HCT116 (cell line): Measurements from ENCODE around the gene GATM. TPM values are rescaled to one million over a fixed set of nuclear protein-coding genes. Genes with fewer than 3 reads are reported as not detected.

Experiments used
- ATAC-seq: fragments of 200-7000 bp; cut with Tn5 transposase; 2 replicates; pipeline ENCODE4 v1.9.1; 2020; ENCODE audit warnings: mild to moderate bottlenecking, moderate library complexity
- BruUV-seq: library from RNA; stranded (reverse); fragments of 400-500 nt; replicated peaks from 2 replicates; lab custom pipeline; 2021; lab: Mats Ljungman, UMichigan
- CTCF ChIA-PET: fragments of 300-600 bp; sonication (Branson Sonifier 250); formaldehyde crosslinking; loops from one replicate; lab custom pipeline; 2021; ENCODE audit warnings: antibody characterized with exemption; lab: Charles Lee
- POLR2A ChIA-PET: fragments of 300-600, 350-600 bp; sonication (Branson Sonifier 250); formaldehyde crosslinking; loops from one replicate; lab custom pipeline; 2021; ENCODE audit warnings: antibody characterized with exemption; lab: Charles Lee
- RAD21 ChIA-PET, 2 experiments: fragments of 300-600 bp; sonication (Branson Sonifier 250); formaldehyde crosslinking; loops; one replicate each; lab custom pipeline; 2023; ENCODE audit warnings: low total read pairs in 2 of 2; ENCODE audit not compliant: uncharacterized antibody in 2 of 2, unreplicated experiment in 2 of 2, low non-redundant PET in 1 of 2; lab: Charles Lee
- DNase-seq: peaks from one replicate; pipeline ENCODE4 v3.0.0-alpha.2; 2010; ENCODE audit warnings: low read depth, low spot score
- H2AFZ ChIP-seq: fragments of 200-600 bp; shearing (Covaris generic), sonication (generic); 2 replicates; pipeline ENCODE4 v1.6.1; 2017; ENCODE audit warnings: low read depth, mixed run types, mixed read lengths, antibody characterized with exemption, low read length; ENCODE audit not compliant: poor library complexity, severe bottlenecking
- H3K27ac ChIP-seq: 2 replicates; pipeline ENCODE4 v1.5.1; 2012; ENCODE audit warnings: low read depth, low read length
- H3K27me3 ChIP-seq: fragments of 200-600 bp; sonication (generic); 2 replicates; pipeline ENCODE4 v1.6.1; 2016; ENCODE audit warnings: mixed run types, low read length, mixed read lengths; ENCODE audit not compliant: insufficient read depth
- H3K36me3 ChIP-seq, 2 experiments: fragments of 200-500 bp in 1 of 2; fragments of 200-600 bp in 1 of 2; sonication (Bioruptor generic) in 1 of 2; sonication (generic) in 1 of 2; 2 replicates each; pipeline versions ENCODE4 v1.5.1 to v1.6.1; 2014 to 2016; ENCODE audit warnings: low read length in 2 of 2, inconsistent platforms in 1 of 2, mixed read lengths in 1 of 2, mixed run types in 1 of 2; ENCODE audit not compliant: insufficient read depth in 2 of 2, control insufficient read depth in 1 of 2
- H3K4me1 ChIP-seq, 2 experiments: fragments of 200-600 bp in 1 of 2; sonication (generic) in 1 of 2; 2 replicates each; pipeline versions ENCODE4 v1.5.1 to v1.6.1; 2012 to 2017; ENCODE audit warnings: low read length in 2 of 2, inconsistent platforms in 1 of 2, mild to moderate bottlenecking in 1 of 2, mixed read lengths in 1 of 2, mixed run types in 1 of 2, moderate library complexity in 1 of 2; ENCODE audit not compliant: insufficient read depth in 2 of 2, control insufficient read depth in 1 of 2
- H3K4me2 ChIP-seq: fragments of 200-600 bp; sonication (generic); 2 replicates; pipeline ENCODE4 v1.6.1; 2017; ENCODE audit warnings: mixed run types, low read length, mixed read lengths
- H3K4me3 ChIP-seq, 2 experiments: fragments of 200-600 bp in 1 of 2; sonication (generic) in 1 of 2; replicated peaks in 1 of 2; 2 replicates each; pipeline ENCODE4 v1.5.1; 2011 to 2016; ENCODE audit warnings: low read length in 2 of 2, control low read depth in 1 of 2, low read depth in 1 of 2, mild to moderate bottlenecking in 1 of 2, mixed read lengths in 1 of 2, mixed run types in 1 of 2
- H3K79me2 ChIP-seq: fragments of 200-600 bp; sonication (generic); 2 replicates; pipeline ENCODE4 v1.6.1; 2017; ENCODE audit warnings: mild to moderate bottlenecking, mixed run types, low read length, moderate library complexity, mixed read lengths; ENCODE audit not compliant: insufficient read depth
- H3K9ac ChIP-seq: fragments of 200-600 bp; sonication (generic); 2 replicates; pipeline ENCODE4 v1.6.1; 2016; ENCODE audit warnings: low read length, mixed read lengths
- H3K9me2 ChIP-seq: fragments of 200-600 bp; sonication (generic), shearing (Covaris generic); 2 replicates; pipeline ENCODE4 v1.6.1; 2017; ENCODE audit warnings: mixed run types, mild to moderate bottlenecking, moderate library complexity; ENCODE audit not compliant: insufficient read depth
- H3K9me3 ChIP-seq, 2 experiments: fragments of 200-500 bp in 1 of 2; fragments of 200-600 bp in 1 of 2; sonication (Bioruptor generic) in 1 of 2; sonication (generic) in 1 of 2; 2 replicates each; pipeline ENCODE4 v1.6.1; 2014 to 2017; ENCODE audit warnings: low read length in 2 of 2, mixed read lengths in 2 of 2, inconsistent platforms in 1 of 2, low read depth in 1 of 2, mild to moderate bottlenecking in 1 of 2, mixed run types in 1 of 2, moderate library complexity in 1 of 2; ENCODE audit not compliant: control insufficient read depth in 1 of 2, insufficient read depth in 1 of 2
- H4K20me1 ChIP-seq: fragments of 200-600 bp; sonication (generic), shearing (Covaris generic); 2 replicates; pipeline ENCODE4 v1.6.1; 2017; ENCODE audit warnings: mixed run types, mild to moderate bottlenecking, moderate library complexity; ENCODE audit not compliant: insufficient read depth
- EZH2 ChIP-seq: fragments of 200-600 bp; sonication (generic); IDR thresholded peaks from 2 replicates; pipeline ENCODE4 v1.6.1; 2017; ENCODE audit warnings: antibody characterized with exemption, mixed run types
- EZH2phosphoT487 ChIP-seq: fragments of 200-600 bp; IDR thresholded peaks from 2 replicates; pipeline ENCODE4 v1.6.1; 2018; ENCODE audit warnings: antibody characterized with exemption, borderline replicate concordance
- JUND ChIP-seq: IDR thresholded peaks from 2 replicates; pipeline ENCODE4 v1.6.1; 2012
- POLR2A ChIP-seq: IDR thresholded peaks from 2 replicates; pipeline ENCODE4 v1.7.0; 2011; ENCODE audit warnings: borderline replicate concordance; ENCODE audit not compliant: insufficient read depth, insufficient read length; ENCODE audit errors: extremely low read depth
- POLR2AphosphoS5 ChIP-seq: IDR thresholded peaks from 2 replicates; pipeline ENCODE4 v1.6.1; 2011; ENCODE audit warnings: mild to moderate bottlenecking, low read depth, low read length, moderate library complexity
- RAD21 ChIP-seq: IDR thresholded peaks from 2 replicates; pipeline ENCODE4 v1.6.1; 2012; ENCODE audit warnings: low read depth, mild to moderate bottlenecking
- SIN3A ChIP-seq: IDR thresholded peaks from 2 replicates; pipeline ENCODE4 v1.6.1; 2012; ENCODE audit warnings: low read depth
- SP1 ChIP-seq: IDR thresholded peaks from 2 replicates; pipeline ENCODE4 v1.6.1; 2012; ENCODE audit warnings: low read depth
- TCF7L2 ChIP-seq: IDR thresholded peaks from 2 replicates; pipeline ENCODE4 v1.7.0; 2011; ENCODE audit warnings: borderline replicate concordance, inconsistent platforms; ENCODE audit not compliant: insufficient read depth, insufficient read length; ENCODE audit errors: extremely low read depth
- YY1 ChIP-seq: IDR thresholded peaks from 2 replicates; pipeline ENCODE4 v1.6.1; 2011; ENCODE audit warnings: low read length, low read depth, moderate library complexity, mild to moderate bottlenecking; ENCODE audit not compliant: insufficient replicate concordance; ENCODE audit errors: extremely low read depth
- ZNF274 ChIP-seq: fragments of 200-500 bp; sonication (Bioruptor generic); IDR thresholded peaks from 2 replicates; pipeline ENCODE4 v1.6.1; 2014; ENCODE audit warnings: mild to moderate bottlenecking, low read depth, low read length, inconsistent platforms
- intact Hi-C: fragments of 100-400 bp; cut with micrococcal nuclease; formaldehyde crosslinking; loops from 2 replicates; pipeline ENCODE4 v1.10.0; 2022
- total RNA-seq: library from RNA; stranded (reverse); gene quantifications from one replicate; pipeline ENCODE4 v1.2.1, GENCODE V29; 2021; ENCODE audit not compliant: unreplicated experiment
- TF ChIP-seq, protein P1 (sequence below), 3 experiments: fragments of 200-600 bp in 1 of 3; sonication (generic) in 1 of 3; IDR thresholded peaks in 2 of 3; conservative IDR thresholded peaks in 1 of 3; 2 replicates each; pipeline ENCODE4 v1.5.1; 2012 to 2017; ENCODE audit warnings: low read depth in 2 of 3, low read length in 2 of 3, antibody characterized with exemption in 1 of 3, borderline replicate concordance in 1 of 3, control low read depth in 1 of 3, mild to moderate bottlenecking in 1 of 3, mixed read lengths in 1 of 3, mixed run types in 1 of 3, moderate library complexity in 1 of 3; ENCODE audit not compliant: insufficient read depth in 1 of 3
- TF ChIP-seq, protein P2 (sequence below): IDR thresholded peaks from 2 replicates; pipeline ENCODE4 v1.6.1; 2011; ENCODE audit warnings: mild to moderate bottlenecking, low read length, moderate library complexity; ENCODE audit not compliant: insufficient replicate concordance; ENCODE audit errors: extremely low read depth
- TF ChIP-seq, protein P3 (sequence below): IDR thresholded peaks from 2 replicates; pipeline ENCODE4 v1.6.1; 2012

The GATM gene
- total RNA-seq, 1 experiment from 2014 or later = 3.1 TPM

DNA sequence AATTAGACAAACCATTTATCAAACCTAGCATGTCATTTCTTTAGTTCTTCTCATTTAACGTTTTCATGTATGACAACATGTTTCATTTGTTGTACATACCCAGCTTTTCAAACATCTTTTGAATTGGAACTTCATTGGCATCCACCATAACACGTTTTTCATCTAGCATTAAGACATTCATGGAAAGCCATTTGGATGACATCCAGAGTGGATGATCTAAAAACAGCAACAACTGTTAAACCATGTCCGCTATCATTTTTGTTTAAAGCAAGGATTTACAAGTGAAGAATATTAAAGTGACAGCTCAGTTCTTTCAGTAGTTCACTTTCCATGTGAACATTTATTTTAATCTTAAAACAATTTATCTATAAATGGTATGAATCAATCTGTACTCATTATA is 14.5 kb downstream of the GATM start:
- Histone ChIP-seq H2AFZ (no peak overlapping the region), H3K79me2 (no peaks in the 10 kb centered on the region), H3K4me3 (no peak overlapping the region), H4K20me1 (no peaks in the 10 kb centered on the region), H3K4me2 (no peak overlapping the region), H3K9me2 (no peaks in the 10 kb centered on the region), H3K4me1 (no peaks in the 10 kb centered on the region)
- intact Hi-C loops = no loop called here
- POLR2A ChIA-PET = no interaction called here
- ATAC-seq (no peak), DNase-seq (no peak)
- CTCF ChIA-PET = no interaction called here
- TF ChIP-seq SIN3A (no peak), POLR2A (no peak), EZH2 (no peak), JUND (no peak), EZH2phosphoT487 (no peak), RAD21 (no peak), POLR2AphosphoS5 (no peak), ZNF274 (no peak), TCF7L2 (no peak), SP1 (no peak), YY1 (no peak)
- TF ChIP-seq, protein P1, sequence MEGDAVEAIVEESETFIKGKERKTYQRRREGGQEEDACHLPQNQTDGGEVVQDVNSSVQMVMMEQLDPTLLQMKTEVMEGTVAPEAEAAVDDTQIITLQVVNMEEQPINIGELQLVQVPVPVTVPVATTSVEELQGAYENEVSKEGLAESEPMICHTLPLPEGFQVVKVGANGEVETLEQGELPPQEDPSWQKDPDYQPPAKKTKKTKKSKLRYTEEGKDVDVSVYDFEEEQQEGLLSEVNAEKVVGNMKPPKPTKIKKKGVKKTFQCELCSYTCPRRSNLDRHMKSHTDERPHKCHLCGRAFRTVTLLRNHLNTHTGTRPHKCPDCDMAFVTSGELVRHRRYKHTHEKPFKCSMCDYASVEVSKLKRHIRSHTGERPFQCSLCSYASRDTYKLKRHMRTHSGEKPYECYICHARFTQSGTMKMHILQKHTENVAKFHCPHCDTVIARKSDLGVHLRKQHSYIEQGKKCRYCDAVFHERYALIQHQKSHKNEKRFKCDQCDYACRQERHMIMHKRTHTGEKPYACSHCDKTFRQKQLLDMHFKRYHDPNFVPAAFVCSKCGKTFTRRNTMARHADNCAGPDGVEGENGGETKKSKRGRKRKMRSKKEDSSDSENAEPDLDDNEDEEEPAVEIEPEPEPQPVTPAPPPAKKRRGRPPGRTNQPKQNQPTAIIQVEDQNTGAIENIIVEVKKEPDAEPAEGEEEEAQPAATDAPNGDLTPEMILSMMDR (IDR thresholded peaks at IDR 0.05 in 2 of 3, conservative IDR thresholded peaks at IDR 0.05 in 1 of 3; ENCODE audit: borderline replicate concordance in 1 of 3, insufficient read depth in 1 of 3, low read depth in 2 of 3, low read length in 2 of 3) = no peak
- TF ChIP-seq, protein P2, sequence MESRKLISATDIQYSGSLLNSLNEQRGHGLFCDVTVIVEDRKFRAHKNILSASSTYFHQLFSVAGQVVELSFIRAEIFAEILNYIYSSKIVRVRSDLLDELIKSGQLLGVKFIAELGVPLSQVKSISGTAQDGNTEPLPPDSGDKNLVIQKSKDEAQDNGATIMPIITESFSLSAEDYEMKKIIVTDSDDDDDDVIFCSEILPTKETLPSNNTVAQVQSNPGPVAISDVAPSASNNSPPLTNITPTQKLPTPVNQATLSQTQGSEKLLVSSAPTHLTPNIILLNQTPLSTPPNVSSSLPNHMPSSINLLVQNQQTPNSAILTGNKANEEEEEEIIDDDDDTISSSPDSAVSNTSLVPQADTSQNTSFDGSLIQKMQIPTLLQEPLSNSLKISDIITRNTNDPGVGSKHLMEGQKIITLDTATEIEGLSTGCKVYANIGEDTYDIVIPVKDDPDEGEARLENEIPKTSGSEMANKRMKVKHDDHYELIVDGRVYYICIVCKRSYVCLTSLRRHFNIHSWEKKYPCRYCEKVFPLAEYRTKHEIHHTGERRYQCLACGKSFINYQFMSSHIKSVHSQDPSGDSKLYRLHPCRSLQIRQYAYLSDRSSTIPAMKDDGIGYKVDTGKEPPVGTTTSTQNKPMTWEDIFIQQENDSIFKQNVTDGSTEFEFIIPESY = no peak
- TF ChIP-seq, protein P3, sequence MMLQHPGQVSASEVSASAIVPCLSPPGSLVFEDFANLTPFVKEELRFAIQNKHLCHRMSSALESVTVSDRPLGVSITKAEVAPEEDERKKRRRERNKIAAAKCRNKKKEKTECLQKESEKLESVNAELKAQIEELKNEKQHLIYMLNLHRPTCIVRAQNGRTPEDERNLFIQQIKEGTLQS = no peak
- TF ChIP-seq, all 23 proteins: peak for 0
- Histone ChIP-seq H3K36me3 (no peaks in the 10 kb centered on the region), H3K27ac (no peak overlapping the region), H3K27me3 (no peaks in the 10 kb centered on the region), H3K9me3 (no peaks in the 10 kb centered on the region), H3K9ac (no peak overlapping the region)
- RAD21 ChIA-PET = no interaction called here
- BruUV-seq = no TSS peak
